Astrocyte of the spinal cord (primary cell): ENCODE measurements around the gene ADAM17.

Source experiments
- DNase-seq: peaks from one replicate; pipeline ENCODE4 v3.0.0; 2011; ENCODE audit warnings: low read depth, low spot score
- H3K4me3 ChIP-seq: 2 replicates; pipeline ENCODE4 v1.5.1; 2011; ENCODE audit warnings: low read depth, mild to moderate bottlenecking, low read length, moderate library complexity
- CTCF ChIP-seq: IDR thresholded peaks from 2 replicates; pipeline ENCODE4 v1.5.1; 2012; ENCODE audit warnings: low read depth, mild to moderate bottlenecking, low read length, inconsistent platforms
- in situ Hi-C: cut with HindIII; loops from 2 replicates; pipeline ENCODE4 v1.10.0; 2017; ENCODE audit warnings: low sequenced_read_pairs

The ADAM17 gene

DNA sequence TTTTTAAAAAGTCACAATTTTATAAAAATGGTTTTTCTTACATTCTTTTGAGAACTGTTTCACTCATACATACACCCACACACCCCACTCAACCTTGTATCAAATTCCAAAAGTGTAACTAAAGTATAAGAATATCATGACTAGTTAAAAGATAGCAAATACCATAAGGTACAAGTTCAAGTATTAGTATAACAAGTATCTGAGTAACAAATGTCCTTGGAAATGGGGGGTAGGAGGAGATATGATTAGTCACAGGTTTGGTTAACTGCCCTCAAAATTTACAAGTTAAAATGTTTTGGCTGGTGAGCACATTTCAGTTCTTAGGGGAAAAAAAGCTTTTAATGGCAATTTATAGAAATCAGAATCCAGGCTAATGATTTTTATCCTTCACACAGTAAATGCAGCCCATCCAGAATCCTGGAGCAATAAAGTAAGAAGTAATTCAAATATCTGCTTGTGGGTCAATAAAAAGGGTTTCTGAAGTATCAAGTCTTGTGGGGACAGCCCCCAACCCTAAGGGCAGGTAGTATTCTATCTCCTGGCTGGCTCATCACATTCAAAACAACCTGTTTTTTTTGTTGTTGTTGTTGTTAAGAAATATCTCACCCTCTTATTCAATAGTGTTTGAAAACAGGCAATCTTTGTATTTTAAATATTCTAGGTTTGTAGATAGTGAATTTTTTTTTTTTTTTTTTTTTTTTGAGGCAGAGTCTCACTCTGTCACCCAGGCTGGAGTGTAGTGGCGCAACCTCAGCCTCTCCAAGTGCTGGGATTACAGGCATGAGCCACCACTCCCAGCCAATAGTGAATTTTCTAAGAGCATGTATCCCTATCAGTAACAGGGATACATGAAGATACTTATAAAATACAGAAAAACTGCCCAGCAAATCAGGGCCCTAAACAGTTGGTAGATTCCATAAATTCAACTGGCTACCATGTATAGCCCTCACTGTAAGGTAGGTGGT, 66.8 kb downstream of the ADAM17 start:
- H3K4me3 ChIP-seq: no peak overlapping the region
- in situ Hi-C loops: no loop called here
- DNase-seq: peak; percentile 19
- no peak for TF ChIP-seq CTCF

- in situ Hi-C loops: no loop called here
- peak; percentile 51 for DNase-seq
- H3K4me3 ChIP-seq: no peak overlapping the region
- no peak for TF ChIP-seq CTCF
Observed at GRCh38 chr2:9484533-9484932, 71.1 kb downstream of the ADAM17 start.

DNA sequence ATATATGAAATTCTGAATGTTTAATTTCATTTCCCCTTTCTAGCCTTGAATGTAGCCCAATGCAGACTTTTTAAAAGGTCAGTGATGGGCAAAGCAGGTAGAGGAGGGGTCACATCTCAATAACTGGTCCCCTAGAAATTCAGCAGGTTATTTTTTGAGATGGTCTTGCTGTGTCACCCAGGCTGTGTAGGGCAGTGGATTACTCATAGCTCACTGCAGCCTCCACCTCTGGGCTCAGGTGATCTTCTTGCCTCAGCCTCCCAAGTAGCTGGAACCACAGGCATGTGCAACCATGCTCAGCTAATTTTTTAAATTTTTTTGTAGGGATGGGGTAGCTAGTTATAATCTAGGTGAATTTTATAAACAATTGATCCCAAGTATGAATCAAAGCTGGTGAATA, 72.5 kb downstream of the ADAM17 start:
- no peak overlapping the region for H3K4me3 ChIP-seq
- in situ Hi-C loops: no loop called here
- no peak for DNase-seq
- TF ChIP-seq CTCF: no peak

- TF ChIP-seq CTCF: no peak
- DNase-seq: no peak
- in situ Hi-C loops: no loop called here
- H3K4me3 ChIP-seq: no peak overlapping the region
Observed at GRCh38 chr2:9480157-9480556, 75.5 kb downstream of the ADAM17 start.

DNA sequence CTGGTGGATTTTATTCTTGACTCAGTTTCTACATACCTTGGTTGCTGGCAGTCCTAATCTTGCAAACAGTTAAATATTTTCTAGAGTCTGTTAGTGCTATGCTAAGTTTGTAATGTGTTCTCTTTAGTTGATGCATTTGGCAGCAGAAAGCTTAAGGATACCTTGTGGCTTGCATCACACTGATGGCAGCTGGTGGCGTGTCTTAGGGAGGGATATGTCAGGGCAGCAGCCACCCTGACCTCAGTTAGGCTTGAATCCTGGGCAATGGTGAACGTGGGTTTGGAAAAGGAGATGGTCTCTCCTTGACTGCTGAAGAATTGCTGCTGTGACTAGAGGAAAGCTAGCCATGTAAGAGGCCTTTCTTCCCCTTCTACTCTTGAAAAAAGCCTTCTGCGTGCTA, 77.1 kb downstream of the ADAM17 start:
- no peak for DNase-seq
- H3K4me3 ChIP-seq: no peak overlapping the region
- no peak for TF ChIP-seq CTCF
- in situ Hi-C loops: no loop called here

GRCh38 chr2:9477914-9478313, 77.7 kb downstream of the ADAM17 start:
- TF ChIP-seq CTCF: no peak
- in situ Hi-C loops: no loop called here
- no peak for DNase-seq

More at GRCh38 chr2:9477914-9478313, 77.7 kb downstream of the ADAM17 start:
- no peak overlapping the region for H3K4me3 ChIP-seq
